Measurements from ENCODE around the gene MED12L.
A peak's percentile ranks its signal among the peaks of the same experiment; 100 is the strongest.
"Not testable (repeated sequence)": the region's sequence is repeated elsewhere in the genome, so short reads cannot be mapped to it uniquely, and the experiment has no call there.

Gene MED12L

DNA sequence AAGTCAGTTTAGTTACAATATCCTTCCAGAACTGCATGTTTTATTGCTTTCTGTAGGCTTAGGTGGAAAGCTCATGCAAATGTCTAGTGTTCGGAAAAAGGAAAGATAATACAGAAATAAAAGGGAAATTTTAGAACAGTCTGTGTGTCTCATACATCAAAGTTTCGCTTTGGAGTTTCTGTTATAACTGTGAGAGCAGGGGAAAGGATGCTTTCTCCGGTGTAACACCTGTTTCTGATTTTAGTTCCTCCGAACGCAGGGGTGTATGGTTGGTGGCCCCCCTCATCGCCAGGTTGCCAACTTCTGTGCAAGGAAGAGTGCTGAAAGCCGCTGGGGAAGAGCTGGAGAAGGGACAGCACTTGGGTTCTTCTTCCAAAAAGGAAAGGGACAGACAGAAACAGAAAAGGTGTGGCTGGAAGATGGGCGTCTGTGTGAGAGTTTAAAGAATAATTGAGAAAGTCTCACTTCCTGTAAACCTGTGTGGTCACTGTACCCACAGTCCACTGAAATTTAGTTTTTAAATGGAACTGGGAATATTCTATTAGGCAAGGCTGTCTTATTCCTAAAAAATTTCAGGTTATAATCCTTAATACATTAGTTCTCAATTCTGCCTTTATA lies 292.4 kb downstream of the MED12L start:
- DNase-seq (ENCODE audit: low read depth): no peak

DNA sequence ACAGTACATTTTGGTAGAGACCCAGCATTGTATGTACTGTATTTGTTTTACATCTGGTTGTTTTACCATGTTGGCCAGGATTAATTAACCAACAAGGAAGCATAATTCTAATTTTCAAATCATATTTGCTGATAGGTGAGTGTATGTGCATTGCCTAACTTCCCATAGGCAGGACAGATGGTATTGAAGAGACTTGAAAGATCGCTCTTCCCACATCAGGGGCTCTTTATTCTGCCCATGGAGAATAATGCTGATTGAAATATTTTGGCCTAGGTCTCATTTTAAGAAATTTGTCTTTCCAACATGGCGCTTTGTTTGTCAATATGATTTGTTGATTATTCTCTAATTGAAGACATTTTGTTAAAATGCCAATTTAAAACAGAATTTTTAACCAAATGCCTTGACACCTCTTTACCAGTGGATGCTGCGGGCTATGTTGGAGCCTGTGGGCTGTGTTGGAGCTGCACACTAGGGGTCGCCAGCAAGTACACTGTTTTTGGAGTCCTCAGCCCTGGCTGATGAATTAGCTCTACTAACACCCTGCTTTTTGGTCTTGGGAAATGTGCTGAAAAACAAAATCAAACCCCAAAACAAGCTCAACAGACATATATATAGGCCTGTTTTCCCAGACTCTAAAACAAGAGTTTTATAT lies 293.7 kb downstream of the MED12L start:
- peak; percentile 38 for DNase-seq (ENCODE audit: low read depth)

DNA sequence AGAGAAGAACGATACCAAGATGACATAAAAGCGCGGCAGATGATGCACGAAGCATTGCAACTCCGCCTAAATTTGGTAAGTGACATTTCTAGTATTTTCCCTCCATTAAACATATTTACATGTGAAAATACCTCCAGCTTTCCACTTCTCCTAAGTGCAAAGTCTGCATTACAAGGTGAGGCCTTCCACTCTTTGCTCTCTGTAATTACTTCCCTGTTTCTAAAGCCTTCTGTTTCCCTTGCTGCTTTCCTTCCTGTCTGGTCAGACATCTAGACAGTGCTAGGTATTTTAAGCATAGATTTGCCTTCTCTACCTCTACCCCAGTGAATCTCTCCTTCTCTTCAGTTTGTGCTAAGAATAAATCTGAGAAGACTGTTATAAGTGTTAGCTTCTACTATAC lies 297.2 kb downstream of the MED12L start:
- DNase-seq (ENCODE audit: low read depth): no peak

DNA sequence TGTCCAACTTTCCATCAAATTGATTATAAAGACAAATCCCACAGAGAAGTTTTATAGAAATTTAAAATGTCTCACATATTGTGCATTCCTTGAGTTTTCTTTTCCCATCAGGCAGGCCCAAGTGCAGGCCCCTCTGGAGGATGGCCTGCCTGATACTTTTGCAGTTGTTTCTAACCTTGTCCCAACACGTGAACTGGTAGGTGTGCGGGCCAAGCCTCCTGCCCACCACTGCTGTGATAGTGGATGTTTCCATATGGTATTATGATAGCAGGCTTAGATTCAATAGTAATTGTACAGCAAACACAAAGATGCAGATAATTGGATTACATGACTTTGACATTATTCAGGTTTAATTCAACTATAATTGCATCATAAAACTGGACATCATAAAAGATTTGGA lies 297.6 kb downstream of the MED12L start:
- DNase-seq (ENCODE audit: low read depth): no peak

DNA sequence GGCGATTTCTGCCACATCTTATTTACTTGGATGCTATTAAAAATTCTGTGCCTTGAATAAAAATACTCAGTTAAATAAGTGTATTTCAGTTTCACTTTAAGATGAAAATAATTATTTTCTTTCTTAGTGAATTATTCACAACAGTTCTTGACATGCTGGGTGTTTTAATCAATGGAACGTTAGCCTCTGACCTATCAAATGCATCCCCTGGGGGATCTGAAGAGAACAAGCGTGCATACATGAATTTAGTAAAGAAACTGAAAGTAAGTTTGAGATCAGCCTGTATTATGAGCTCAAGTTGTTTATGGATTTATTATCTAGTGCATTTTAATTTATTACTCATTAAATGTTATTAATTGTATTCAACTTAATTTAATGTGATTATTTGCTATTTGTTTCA lies 298.5 kb downstream of the MED12L start:
- DNase-seq (ENCODE audit: low read depth): no peak

DNA sequence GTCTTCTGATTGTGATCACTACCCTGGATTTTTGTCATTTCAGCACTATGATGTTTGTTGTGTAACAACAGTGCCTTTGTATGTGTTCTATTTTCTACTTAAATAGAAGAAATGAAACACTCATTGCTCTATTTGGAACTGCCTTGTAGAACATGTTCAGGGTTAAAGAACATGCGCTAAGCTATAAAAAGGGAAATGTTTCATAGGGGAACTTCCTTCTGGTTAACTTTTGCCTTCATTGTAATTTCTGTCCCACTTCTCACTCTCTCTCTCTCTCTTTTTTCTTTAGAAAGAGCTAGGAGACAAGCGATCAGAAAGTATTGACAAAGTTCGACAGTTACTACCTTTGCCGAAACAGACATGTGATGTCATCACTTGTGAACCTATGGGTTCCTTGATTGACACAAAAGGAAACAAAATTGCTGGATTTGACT lies 299.3 kb downstream of the MED12L start, which contains the start of gene P2RY12:
Gene P2RY12 (minus strand): TSS at position 13 of the 434 bp plus-strand sequence. CDS start 45,908 bp downstream, outside the sequence.
- no peak for DNase-seq (ENCODE audit: low read depth)

DNA sequence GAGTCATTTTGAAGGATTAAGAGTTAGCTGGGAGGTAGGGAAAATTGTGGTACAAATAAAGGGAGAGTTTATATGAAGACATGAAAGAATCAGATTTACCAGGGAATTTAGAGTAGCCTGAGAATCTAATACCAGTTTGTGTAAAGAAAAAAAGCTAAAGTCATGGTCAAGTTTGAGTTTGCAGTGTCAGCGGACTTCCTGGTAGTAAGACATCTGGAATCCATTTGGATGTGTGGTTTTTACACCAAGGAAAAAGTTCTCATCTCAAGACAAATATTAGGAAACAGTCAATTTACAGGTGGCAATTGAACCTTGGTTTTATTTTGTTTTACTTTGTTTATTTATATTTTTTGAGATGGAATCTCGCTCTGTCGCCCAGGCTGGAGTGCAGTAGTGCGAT lies 300.6 kb downstream of the MED12L start:
- DNase-seq (ENCODE audit: low read depth): peak; percentile 50

DNA sequence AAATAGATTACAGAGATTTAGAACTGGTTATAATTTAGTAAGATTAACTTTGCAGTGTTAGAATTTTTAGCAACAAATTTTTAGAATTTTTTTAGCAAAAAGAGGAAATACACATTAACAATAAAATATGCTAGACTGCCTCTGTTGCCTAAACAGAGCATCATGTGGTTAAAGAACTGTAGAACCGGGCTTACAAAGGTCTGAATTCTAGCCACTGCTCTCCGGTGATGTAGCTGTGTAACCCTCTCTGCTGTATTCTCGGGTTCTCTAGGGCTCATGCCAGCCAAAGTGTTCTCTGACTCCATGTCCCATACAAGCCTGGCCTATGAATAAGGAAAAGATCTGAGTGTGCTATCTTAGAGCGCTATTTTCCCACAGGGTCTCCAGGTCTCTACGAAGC lies 302.0 kb downstream of the MED12L start:
- DNase-seq (ENCODE audit: low read depth): no peak

DNA sequence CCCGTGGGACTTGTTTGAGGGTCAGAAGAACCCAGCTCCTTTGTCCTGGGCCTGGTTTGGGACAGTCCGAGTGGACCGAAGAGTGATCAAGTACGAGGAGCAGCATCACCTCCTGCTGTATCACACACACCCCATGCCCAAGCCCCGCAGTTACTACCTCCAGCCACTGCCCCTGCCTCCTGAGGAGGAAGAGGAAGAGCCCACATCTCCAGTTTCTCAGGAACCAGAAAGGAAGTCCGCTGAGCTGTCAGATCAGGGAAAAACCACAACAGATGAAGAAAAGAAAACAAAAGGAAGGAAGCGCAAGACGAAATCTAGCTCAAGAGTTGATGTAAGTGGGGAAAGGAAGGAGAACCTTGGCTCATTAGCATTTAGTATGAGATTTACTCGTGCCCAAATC lies 302.4 kb downstream of the MED12L start:
- DNase-seq (ENCODE audit: low read depth): no peak

DNA sequence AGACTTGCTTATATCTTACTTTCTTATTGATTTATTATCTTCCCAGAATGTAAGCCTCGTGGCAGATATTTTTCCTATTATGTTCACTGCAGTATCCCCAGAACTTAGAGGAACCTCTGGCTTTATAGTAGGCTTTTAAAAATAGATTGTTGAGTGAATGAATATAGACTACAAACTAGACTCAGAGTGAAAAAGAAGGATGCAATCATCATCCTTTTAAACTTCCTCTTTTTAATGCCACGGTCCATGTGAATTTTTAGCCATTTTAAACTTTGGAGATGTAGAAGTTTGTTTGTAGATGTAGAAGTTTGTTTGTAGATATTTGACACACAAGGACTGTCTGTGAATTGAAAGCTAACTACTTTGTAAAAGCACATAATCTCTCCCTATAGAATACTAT lies 306.3 kb downstream of the MED12L start:
- no peak for DNase-seq (ENCODE audit: low read depth)

DNA sequence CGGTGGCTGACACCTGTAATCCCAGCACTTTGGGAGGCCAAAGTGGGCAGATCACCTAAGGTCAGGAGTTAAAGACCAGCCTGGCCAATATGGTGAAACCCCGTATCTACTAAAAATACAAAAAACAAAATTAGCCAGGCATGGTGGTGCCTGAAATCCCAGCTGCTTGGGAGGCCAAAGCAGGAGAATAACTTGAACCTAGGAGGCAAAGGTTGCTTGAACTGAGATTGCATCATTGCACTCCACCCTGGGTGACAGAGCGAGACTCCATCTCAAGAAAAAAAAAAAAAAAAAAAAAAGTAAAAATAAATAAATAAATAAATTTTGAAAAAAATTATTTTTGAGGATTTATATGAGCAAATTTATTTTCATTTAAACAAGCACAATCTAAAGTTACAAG lies 306.7 kb downstream of the MED12L start:
- not testable (repeated sequence) for DNase-seq (ENCODE audit: low read depth)

DNA sequence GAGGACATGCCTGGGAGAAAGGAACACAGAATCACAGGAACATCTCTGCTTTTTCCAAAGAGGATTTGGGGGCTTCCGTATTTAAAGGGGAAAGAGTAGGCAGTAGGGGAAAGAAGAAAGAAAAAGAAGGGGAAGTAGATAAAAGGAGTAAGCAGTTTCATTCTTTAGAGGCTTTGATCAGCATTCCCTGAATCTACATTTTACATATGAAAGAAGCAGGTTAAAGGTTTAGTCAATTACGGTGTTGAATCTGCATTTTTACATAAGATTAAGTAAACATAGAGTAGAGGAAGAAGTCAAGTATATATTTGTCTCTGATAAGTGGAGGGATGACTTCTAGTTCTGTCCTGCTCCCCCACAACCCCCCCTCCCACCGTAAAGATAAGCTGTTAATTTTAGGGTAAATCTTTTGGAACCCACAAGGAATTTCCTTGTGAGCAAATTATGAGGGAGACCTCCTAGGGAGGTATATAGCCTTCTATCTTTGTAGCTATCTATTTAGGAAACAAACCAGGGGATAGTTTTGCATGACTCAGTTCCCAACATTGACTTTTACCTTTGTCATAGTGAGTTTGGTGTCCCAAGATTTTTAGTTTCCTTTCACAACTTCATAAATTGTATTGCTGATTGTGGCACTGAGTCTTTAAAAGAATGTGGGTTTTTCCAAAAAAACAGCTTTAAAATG lies 307.8 kb downstream of the MED12L start:
- DNase-seq (ENCODE audit: low read depth): peak; percentile 26

DNA sequence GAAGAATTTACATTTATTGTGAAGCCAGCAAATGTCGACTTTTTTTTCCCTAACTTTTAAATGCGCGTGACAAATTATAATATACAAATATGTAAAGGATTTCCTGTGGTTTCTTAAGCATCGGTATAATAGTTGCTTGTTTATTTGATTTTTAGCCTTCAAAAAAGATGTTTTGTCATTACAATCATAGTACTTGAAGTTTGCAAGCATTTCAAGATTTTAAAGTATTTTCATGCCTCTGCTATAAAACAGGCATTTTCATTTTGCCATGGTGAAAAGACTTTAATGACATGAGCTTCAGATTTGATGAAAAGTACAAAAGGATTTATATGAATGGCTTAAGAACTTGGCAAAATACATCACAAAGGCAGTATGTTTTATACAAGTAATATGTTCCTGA lies 308.5 kb downstream of the MED12L start:
- peak; percentile 55 for DNase-seq (ENCODE audit: low read depth)

DNA sequence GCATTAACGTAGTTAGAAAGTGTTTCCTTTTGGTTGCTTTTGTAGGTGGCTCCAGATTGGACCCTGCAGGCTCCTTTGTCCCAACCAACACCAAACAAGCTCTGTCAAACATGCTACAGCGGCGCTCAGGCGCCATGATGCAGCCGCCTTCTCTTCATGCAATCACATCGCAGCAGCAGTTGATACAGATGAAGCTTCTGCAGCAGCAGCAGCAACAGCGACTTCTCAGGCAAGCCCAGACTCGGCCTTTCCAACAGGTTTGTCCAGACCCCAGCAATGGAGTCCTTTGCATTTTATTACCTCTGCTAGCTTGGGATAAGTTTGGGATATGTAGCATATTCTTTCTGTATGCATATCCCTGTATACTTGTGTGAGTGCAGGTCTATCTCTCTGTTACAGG lies 309.1 kb downstream of the MED12L start:
- DNase-seq (ENCODE audit: low read depth): no peak

DNA sequence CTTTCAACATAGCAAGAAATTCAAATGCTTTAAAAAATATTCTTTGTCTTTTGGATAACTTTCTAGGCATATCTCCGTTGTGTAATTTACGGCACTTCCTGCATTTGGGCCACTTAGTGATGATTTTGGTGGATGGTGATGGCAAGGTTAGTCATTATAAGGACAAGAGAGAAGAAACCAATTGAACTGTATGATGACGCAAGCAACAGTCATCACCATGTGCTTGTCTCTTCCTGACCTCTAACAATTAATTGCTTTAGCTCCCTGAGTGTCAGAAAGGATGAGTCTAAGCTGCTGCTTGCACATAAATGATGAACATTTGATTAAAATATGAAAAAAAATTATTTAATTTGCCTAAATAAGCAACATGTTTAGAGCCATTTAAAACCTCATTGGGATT lies 310.3 kb downstream of the MED12L start:
- DNase-seq (ENCODE audit: low read depth): peak; percentile 76

DNA sequence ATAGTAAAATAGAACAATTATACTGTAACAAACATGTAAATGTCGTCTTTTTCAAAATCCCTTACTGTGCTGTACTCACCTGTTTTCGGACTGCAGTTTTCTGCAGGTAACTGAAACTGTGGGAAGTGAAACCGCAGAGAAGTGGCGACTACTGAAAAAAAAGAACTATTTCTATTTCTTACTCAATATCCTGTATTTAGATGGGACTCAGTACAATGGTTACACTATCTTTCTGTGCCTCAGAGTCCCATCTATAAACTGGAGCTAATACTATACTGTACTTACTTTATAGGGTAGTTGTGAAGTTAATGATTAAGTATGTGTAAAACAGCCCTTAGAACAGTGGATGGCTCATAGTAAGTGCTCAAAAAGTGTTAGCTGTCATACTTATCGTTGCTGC lies 313.4 kb downstream of the MED12L start:
- DNase-seq (ENCODE audit: low read depth): no peak

DNA sequence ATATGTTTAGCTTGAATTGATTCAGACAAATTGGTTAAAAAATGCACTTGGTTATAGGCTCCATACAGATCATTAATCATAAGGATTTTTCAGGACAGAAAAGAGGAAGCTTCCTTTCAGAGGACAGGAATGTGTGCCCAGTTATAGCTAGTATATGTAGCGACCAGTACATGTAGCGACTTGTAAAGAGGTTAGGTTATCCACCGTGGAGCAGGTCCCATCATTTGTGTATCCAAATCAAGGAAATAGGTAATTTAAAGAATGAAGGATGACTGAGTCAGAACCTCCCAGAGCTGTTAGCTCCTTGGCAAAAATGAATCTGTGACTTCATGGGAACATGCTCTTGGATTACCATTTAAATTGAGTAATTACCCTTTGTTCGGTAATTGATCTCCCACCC lies 314.9 kb downstream of the MED12L start:
- no peak for DNase-seq (ENCODE audit: low read depth)

DNA sequence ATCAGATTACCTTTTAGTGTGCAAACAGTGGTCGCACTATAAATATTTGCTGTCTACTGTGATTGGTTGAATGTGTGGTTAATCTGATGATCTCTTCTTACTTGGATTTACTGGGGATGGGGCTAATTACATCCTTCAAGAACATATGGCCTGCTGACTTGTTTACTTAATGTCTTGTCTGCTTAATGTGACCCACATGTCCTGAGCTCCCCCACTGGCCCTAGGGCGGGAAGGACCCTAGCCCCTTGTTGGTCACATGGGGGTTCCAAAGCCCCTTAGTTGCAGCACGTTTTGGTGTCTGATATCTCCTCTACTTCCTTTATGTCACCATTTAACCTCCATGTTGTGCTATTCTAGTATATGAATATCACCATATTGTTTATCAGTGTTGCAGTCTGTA lies 316.9 kb downstream of the MED12L start:
- DNase-seq (ENCODE audit: low read depth): no peak

DNA sequence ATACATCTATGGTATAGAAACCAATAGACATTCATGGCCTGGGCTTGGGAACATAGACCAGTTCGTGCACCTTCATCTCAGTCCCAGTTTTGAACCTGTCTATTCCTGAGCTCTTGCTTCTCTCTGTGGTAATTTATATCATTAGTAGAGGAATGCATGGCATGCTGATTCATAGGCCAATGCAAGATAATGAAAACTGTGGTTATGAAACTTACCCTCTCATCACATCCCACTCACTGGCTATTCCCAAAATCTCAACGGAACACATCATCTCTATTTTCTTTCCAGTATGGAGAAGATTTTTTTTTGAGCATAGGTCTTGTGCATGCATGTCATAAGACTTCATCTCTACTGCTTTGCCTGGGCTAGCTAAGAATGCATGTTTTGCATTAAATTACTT lies 317.8 kb downstream of the MED12L start:
- peak; percentile 87 for DNase-seq (ENCODE audit: low read depth)

DNA sequence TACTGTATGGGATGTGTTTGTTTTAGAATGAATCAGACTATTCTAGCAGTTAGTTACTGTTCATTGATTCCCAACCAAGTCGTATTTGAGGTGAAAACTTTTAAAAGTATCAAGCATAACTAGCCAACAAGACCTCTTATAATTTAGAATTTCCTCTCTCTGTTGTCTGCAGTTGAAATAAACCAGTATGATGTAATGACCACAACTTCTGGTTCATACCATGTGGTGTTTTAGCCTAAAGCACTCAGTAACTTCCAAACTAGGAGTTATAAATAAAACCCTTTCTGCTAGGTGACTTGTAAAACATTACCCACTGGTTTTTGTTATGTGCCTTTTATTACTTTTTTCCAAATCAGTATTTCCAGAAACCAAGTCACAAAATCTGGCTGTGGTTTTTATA lies 318.9 kb downstream of the MED12L start:
- peak; percentile 76 for DNase-seq (ENCODE audit: low read depth)

DNA sequence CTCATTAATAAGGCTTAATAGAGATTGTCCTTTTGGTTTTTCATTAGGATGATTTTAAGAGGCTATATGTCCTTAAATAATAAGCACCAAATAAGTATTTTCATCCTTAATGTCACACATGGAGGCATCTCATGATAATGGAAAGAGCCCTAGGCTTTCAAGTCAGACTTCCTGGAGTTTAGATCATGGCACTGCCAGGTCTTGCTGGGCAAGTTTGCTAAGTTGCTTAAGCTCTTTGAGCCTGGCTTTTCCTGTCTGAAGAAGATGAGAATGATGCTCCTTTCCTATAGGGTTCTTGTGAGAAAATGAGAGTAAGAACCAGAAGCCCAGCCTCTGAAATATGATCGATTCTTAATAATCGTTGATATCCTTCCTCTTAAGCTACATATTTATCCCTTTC lies 322.5 kb downstream of the MED12L start:
- DNase-seq (ENCODE audit: low read depth): no peak

DNA sequence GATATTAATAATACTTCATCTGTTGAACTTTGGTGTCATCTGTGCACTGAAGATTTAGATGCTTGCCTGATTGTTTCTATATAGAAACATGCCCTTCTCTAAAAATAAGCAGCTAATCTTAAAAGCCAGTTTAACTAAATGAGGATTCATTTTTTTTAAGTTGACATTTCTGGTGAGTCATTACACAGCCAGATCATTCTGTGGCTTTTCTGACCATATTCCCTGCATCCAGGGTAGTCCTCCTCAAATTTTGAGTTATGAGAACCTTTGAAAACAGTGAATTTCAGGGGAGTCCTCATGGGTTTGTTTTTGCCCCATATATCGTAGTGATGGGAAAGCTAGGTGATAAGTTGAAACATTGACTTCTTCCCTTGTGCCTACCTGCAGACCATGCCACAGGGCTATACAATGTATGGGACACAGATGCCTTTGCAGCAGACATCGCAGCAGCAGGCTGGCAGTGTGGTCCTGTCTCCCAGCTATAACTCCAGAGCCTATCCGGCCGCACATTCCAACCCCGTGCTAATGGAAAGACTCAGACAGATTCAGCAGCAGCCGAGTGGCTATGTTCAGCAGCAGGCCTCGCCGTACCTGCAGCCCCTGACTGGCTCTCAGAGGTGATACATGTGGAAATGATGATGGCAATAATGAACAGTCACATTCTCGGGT lies 325.6 kb downstream of the MED12L start:
- peak; percentile 62 for DNase-seq (ENCODE audit: low read depth)

DNA sequence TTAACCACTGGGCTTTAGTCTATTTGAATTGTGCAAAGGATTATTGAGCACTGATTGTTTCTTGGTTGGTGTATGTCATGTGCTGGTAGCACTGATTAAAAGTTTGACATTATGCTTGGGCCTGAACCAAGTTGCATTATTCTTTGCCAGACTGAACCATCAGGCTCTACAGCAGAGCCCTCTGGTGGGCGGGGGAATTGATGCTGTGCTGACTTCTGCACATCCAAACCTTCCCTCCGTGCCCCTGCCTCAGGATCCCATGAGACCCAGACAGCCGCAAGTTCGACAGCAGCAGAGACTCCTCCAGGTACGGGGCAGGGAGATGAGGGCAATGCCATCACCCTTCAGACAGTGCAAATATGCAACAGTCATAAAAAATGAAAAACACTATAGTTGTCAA lies 327.5 kb downstream of the MED12L start:
- no peak for DNase-seq (ENCODE audit: low read depth)
